ENCODE results near the gene NPAS3.
A peak's percentile ranks its signal among the peaks of the same experiment; 100 is the strongest.

The NPAS3 gene

DNA sequence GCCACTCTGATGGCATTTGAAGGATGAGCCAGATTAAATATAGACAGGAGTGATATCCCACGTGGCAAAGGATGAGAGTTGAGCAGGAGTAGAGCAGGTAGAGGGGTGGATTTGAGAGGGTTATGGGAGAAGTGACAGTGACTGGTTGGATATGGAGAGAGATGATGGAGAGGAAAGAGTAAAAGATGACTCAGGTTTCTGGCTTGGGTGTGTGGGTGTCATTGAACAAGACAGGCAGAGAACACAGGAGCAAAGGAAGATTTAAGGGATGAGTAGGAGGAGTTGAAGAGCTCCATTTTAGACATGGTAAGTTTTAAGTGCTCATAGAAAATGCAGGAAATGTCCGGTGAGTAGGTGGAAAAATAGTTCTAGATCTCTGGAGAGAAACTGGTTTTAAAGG, 875.3 kb downstream of the NPAS3 start:
- no peak for DNase-seq

DNA sequence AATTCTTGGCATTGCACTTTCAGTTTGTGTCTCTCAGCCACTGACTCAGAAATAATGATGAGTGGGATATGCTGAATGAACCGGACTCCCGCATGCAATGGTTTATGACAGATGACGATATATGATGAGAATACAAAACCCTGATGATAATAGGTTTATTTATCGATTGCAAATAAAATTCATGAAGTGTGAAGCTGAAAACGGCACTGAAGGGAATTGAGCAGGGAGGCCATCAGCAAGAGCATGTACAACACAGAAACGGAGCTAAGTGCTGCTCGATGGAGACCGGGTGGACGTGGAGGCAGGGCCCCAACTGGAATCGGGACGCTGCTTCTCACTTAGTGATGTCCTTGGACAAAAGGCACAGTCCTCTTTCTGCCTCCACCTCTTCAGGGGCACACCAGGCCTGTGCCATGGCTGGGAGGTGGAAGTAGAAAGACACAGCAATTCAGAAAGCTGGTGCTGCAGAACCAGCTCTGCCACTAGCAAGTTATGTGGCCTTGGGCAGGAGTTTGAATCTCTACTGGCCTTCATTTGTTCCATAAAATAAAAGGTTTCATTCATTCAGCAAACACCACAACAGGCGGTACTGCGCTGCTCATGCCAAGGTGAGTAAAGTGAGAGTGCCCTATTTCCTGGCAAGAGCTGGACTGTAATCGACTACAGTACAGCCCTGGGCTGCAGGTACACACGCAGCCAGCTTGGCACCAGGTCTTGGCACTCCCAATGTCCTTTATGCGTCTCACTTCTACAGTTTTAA, 895.2 kb downstream of the NPAS3 start:
- DNase-seq = no peak

DNA sequence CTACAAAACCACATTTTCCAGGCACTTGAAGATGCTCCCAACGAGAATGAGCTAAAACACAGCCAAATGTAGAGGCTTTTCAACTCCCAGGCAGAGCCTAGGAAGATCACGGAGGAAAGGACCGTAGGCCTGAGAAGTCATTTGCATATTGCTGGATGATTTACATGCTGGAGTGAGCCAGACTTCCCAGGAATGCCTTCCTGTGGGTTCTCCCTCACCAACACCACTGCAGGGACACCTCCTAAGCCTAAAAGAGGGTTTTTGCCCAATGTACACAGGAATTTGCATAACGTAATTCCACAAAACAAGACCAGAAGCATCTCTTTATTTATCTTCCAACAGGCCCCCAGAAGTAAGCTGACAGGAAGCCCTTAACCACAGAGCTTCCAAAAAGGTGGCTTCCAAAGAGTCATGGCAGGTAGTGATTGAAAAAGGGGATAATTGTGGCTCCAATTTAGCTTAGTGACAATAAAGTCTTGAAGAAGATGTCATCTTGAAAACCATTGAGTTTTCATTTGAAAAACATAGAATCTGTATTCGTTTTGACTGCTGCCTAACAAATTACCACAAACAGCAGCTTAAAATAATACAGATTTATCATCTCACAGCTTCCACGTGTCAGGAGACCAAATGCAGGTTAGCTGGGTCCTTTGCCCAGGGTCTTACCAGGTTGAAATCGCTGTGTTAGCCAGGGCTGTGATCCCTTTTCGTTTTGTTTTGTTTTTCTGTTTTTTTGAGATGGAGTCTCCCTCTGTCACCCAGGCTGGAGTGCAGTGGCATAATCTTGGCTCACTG, 896.0 kb downstream of the NPAS3 start:
- no peak for DNase-seq

DNA sequence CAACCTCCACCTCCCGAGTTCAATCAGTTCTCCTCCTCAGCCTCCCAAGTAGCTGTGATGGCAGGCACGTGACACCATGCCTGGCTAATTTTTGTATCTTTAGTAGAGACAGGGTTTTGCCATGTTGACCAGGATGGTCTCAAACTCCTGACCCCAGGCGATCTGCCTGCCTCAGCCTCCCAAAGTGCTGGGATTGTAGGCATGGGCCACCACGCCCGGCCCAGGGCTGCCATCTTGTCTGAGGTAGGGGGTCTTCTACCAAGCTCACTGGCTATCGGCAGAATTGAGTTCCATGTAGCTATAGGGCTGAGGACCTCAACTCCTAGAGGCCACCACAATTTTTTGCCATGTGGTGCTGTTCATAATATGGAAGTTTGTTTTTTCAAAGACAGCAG, 896.6 kb downstream of the NPAS3 start:
- DNase-seq = no peak

DNA sequence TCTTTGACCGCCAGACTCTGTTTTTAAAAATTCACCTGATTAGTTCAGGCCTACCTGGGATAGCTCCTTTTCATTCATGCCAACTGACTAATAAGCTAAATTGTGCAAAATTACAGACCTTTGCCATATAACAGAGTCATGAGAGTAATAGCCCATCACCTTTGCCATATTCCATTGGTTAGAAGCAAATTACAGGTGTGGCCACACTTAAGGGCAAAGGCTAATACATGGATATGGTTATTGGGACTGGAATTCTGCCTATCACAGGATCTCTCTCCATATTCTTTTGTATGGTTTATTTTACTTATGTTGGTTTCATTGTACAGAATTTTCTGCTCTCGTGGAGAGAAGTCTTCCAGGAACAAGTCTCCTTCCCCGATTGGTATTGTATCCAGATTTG, 897.0 kb downstream of the NPAS3 start:
- DNase-seq = no peak

GRCh38 chr14:33836203-33836899, 897.7 kb downstream of the NPAS3 start:
- no peak for DNase-seq

GRCh38 chr14:33836900-33837577, 898.4 kb downstream of the NPAS3 start:
- DNase-seq = no peak

DNA sequence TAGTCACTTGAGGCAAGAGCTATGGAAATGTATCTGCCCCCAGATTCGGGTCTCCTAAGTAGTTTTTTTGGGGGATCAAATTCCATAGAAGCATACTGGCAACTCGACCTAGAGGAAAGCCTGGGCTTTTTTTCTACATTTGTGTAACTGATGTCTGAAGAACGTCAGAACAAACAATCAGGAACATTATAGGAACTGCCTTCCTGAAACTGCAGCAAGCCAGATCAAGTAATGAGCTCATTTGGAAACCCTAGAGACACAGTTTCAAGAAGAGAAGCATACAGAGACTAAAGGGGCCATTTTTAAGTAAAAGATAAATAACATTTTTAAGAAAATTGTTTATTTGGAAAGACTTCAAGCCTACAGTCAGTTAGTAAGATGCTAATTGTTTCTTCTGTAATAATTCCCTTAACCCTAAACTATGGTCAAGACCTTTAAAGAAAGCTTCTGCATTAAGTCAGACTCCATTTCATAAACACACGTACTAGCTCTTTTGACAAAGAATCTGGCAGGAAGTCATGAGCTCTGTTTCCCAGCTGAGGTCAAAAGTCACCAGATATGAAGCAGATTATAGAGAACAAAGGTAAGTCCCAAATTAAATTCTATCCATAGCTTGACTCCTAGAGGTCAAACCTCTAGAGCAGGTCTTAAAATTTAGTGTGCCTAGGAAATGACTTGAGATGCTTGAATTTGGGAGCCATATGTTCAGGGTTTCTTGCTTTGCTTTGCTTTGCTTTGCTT, 899.4 kb downstream of the NPAS3 start:
- DNase-seq = no peak

- DNase-seq = peak; percentile 51
Observed at GRCh38 chr14:33839193-33840076, 900.8 kb downstream of the NPAS3 start.

DNA sequence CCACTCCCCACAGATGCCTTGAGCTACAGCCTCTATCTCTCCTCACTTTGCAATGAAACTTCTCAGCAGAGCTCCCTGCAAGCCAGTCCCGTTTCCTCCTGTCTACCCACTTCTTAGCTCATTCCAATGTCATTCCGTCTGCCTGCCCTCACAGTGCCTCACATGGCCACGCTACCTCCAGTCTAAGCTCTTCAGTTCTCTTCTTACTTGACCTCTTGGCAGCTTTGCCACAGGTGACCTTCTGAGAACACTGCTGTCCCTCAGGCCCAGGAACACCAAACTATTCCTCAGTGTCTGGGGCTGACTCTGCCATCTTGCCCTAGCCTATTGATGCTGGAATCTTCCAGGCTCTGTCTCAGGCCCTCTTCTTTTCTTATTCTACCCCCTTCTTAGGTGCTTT, 902.1 kb downstream of the NPAS3 start:
- no peak for DNase-seq

GRCh38 chr14:33842299-33842698, 903.6 kb downstream of the NPAS3 start:
- DNase-seq = no peak

DNA sequence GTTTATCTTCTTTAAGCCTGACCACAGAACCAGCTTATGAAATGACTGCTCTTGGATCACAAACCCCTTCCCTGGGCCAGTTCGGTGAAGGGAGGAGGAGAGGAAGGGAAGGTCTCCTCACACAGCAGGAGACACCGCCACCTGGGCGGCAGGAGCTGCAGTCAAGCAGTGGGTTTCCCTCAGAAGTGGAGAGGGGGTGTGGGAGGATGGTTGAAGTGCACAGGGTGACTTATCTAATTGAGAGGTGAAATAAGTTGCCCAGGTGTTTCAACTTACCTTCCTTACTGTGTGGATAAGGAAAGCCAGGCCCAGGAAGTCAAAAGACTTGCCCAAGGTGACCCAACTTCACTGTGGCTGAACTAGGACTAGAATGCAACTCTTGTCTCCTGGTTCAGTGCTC, 905.4 kb downstream of the NPAS3 start:
- DNase-seq = no peak

- DNase-seq = no peak
Observed at GRCh38 chr14:33846100-33846824, 907.6 kb downstream of the NPAS3 start.

- no peak for DNase-seq
Observed at GRCh38 chr14:33847066-33847465, 908.4 kb downstream of the NPAS3 start.

- DNase-seq = no peak
Observed at GRCh38 chr14:33848009-33848408, 909.3 kb downstream of the NPAS3 start.

- peak; percentile 47 for DNase-seq
Observed at GRCh38 chr14:33848706-33849454, 910.2 kb downstream of the NPAS3 start.

- no peak for DNase-seq
Observed at GRCh38 chr14:33849455-33849801, 910.7 kb downstream of the NPAS3 start.

DNA sequence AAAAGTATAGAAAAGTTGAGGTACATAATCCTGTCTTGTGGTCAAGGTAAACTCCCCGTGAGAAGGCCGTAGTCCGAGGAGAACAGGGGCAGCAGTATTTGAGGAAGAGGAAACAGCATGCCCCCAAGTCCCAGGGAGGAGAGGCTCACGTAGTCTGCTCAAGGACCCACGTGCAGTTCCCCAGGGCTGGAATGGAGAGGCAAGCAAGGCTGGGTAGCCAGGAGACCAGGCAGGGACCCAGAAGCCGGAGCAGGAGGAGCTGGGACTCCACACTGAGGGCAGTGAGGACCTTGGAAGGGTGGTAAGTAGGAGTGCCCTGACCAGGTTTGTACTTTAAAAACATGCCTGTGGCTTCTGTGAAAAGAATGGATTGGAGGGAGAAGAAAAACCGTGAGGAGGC, 912.1 kb downstream of the NPAS3 start:
- DNase-seq = no peak

DNA sequence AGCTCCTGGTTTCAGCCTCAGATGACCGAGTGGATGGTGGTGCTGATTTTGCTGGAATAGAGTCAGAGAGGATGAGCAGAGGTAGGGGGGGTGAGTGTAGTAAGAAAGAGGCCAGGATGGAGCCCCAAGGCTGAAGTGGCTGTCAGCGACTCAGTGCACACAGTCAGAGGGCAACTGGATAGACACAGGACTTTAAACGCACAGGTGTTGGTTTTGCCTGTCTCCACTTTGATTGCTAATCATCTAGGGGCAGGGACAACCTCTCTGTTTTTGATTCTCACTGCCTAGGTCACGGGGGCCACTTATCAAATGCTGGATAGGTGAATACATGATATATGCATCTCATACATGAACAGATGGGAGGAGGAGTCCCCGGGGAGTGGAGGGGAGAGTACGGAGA, 912.7 kb downstream of the NPAS3 start:
- DNase-seq = no peak

GRCh38 chr14:33851931-33852330, 913.3 kb downstream of the NPAS3 start:
- no peak for DNase-seq
